Right lobe of liver (tissue), 6 donors: ENCODE measurements around the gene RGS3. TPM values are rescaled to one million over a fixed set of nuclear protein-coding genes. Genes with fewer than 3 reads are reported as not detected.

Experiments used
- ATAC-seq, 4 donors: fragments of 200-7000 bp; cut with Tn5 transposase; one replicate each; pipeline ENCODE4 v1.9.1; 2020; ENCODE audit warnings: mild to moderate bottlenecking in 4 of 4, moderate library complexity in 4 of 4
- DNase-seq, 3 donors: peaks; one replicate each; pipeline ENCODE4 v3.0.0-alpha.2; 2020
- H3K27ac ChIP-seq, 3 donors: fragments of 200-600 bp; one replicate each; pipeline ENCODE4 v1.8.0; 2022
- H3K27me3 ChIP-seq, 2 donors: fragments of 200-600 bp; one replicate each; pipeline ENCODE4 v1.8.0; 2022
- H3K36me3 ChIP-seq, 4 donors: fragments of 200-600 bp; sonication (generic) in 1 of 4; one replicate each; pipeline versions ENCODE4 v1.5.1 to v1.8.0; 2017 to 2022; ENCODE audit warnings: control low read depth in 1 of 4
- H3K4me1 ChIP-seq, 4 donors: fragments of 200-600 bp; sonication (generic) in 1 of 4; one replicate each; pipeline versions ENCODE4 v1.5.1 to v1.8.0; 2017 to 2022; ENCODE audit warnings: control low read depth in 1 of 4
- H3K4me3 ChIP-seq, 3 donors: fragments of 200-600 bp; one replicate each; pipeline ENCODE4 v1.8.0; 2022
- H3K9me3 ChIP-seq, 4 donors: fragments of 200-600 bp; sonication (generic) in 1 of 4; one replicate each; pipeline versions ENCODE4 v1.5.1 to v1.8.0; 2017 to 2022; ENCODE audit warnings: control low read depth in 1 of 4
- POLR2A ChIP-seq: fragments of 450-650 bp; IDR thresholded peaks from one replicate; pipeline ENCODE4 v1.6.1; 2017; ENCODE audit warnings: antibody characterized with exemption, mild to moderate bottlenecking
- WGBS: methylation state at CpG from one replicate; pipeline ENCODE4 v1.1.6; 2018; ENCODE audit warnings: low coverage, low lambda C conversion rate; ENCODE audit not compliant: insufficient coverage; ENCODE audit errors: missing lambda C conversion rate; 5-methylcytosine and 5-hydroxymethylcytosine counted together
- intact Hi-C, 2 donors: fragments of 100-400 bp; cut with DNase I; formaldehyde crosslinking; loops; one replicate each; pipeline versions ENCODE4 v1.11.2 to v1.14.1; 2022
- total RNA-seq, 6 experiments: library from RNA; depleted of rRNA in 2 of 6; stranded (reverse); fragments of >200 nt in 2 of 6; fragmentation: NEBNext Ultra II Directional in 3 of 6; extraction: Animal tissue kit (Norgen Biotek cat#: 25700) in 3 of 6; gene quantifications; one replicate each; pipeline versions ENCODE4 v1.1.0 to v1.2.4, GENCODE V29; 2016 to 2023
- TF ChIP-seq, protein P1 (sequence below), 4 donors: fragments of 200-600 bp in 3 of 4; fragments of 450-650 bp in 1 of 4; IDR thresholded peaks; one replicate each; pipeline versions ENCODE4 v1.5.1 to v1.8.0; 2016 to 2022; ENCODE audit warnings: antibody characterized with exemption in 4 of 4, mild to moderate bottlenecking in 2 of 4
- donor health status: DM: no; HTN: yes; CAD: no.
- donor health status: DM: no; HTN: no; CAD: no.
- donor health status: DM: no; HTN: no; CAD: no.
- donor health status: DM: no; HTN: yes; CAD: no.
- donor health status: DM: no; HTN: yes; CAD: no.

RGS3 gene
- total RNA-seq, 6 experiments from 2014 or later, result 19.0 to 60.3 (median 31.0) TPM

DNA sequence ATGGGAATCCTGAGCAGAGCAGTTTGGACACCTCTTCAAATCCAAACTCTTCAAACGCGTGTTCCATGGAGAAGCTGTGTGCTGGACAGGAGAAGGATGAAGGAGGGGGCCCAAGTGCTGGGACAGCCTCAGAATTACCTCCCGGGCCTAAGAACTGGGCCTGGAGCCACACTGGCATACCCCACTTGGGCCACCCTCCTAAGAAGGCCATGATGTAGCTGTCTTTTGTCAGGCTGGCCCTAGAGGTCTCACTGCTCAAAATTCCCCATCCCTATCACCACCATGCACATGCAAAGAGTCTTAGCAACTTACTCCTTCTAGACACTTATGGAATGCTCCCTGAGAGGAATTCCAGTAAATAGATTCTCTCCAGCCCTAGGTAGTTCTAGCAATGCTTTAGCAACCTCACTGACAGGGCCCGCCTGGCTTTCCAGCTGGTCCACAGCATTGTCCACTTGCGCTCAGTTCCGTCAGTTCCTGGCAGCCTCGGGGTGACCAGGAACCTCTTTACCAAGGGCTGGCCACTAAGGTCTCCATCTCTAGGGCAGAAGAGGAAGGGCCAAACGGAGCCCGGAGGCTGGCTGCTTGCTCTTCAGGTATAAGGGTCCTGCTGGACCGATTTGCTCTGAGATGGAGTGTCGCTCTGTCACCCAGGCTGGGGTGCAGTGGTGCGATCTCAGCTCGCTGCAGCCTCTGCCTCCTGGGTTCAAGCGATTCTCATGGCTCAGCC lies 75.3 kb downstream of the RGS3 start:
- TF ChIP-seq, protein P1, sequence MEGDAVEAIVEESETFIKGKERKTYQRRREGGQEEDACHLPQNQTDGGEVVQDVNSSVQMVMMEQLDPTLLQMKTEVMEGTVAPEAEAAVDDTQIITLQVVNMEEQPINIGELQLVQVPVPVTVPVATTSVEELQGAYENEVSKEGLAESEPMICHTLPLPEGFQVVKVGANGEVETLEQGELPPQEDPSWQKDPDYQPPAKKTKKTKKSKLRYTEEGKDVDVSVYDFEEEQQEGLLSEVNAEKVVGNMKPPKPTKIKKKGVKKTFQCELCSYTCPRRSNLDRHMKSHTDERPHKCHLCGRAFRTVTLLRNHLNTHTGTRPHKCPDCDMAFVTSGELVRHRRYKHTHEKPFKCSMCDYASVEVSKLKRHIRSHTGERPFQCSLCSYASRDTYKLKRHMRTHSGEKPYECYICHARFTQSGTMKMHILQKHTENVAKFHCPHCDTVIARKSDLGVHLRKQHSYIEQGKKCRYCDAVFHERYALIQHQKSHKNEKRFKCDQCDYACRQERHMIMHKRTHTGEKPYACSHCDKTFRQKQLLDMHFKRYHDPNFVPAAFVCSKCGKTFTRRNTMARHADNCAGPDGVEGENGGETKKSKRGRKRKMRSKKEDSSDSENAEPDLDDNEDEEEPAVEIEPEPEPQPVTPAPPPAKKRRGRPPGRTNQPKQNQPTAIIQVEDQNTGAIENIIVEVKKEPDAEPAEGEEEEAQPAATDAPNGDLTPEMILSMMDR (IDR thresholded peaks at IDR 0.05), result no peak
- TF ChIP-seq POLR2A, result no peak
- no peak for ATAC-seq
- intact Hi-C loops, result no loop called here
- Histone ChIP-seq H3K9me3 (no peaks in the 10 kb centered on the region), H3K4me1 (peaks cover 0 to 7% (median 0%) of the 10 kb centered on the region in 4 donors), H3K4me3 (no peak overlapping the region), H3K27me3 (no peaks in the 10 kb centered on the region), H3K27ac (no peak overlapping the region), H3K36me3 (peaks cover 0 to 35% (median 1%) of the 10 kb centered on the region in 4 donors)
- 90% methylated on average over 4 of the region's 14 CpGs for WGBS
- no peak for DNase-seq

DNA sequence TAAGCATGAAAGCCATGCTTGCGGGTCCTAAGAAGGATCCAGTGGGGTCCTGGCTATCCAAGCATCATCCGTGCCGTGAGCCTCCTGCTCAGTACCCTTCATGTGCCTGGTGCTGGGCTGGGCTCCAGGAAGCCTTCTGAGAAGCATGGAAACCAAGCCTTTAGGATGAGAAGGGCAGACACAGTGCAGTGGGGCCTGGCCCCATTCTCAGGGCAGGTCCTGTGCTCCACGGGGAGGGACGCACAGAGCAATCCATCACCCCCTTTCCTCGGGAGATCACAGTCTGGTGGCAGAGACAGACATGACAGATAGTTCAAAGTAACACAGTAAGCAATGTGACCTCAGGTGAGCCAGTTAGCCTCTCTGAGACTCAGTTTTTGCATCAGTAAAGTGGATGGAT lies 76.9 kb downstream of the RGS3 start:
- H3K36me3 ChIP-seq, result peaks cover 0 to 35% (median 1%) of the 10 kb centered on the region in 4 donors
- WGBS, result 57% methylated on average over 3 of the region's 6 CpGs
- intact Hi-C loops, result no loop called here
- TF ChIP-seq, protein P1 (IDR thresholded peaks at IDR 0.05), result no peak
- no peak for TF ChIP-seq POLR2A
- H3K9me3 ChIP-seq, result no peaks in the 10 kb centered on the region
- DNase-seq (no peak), ATAC-seq (no peak)
- no peak overlapping the region for H3K4me3 ChIP-seq
- H3K27ac ChIP-seq, result no peak overlapping the region
- H3K4me1 ChIP-seq, result peaks cover 0 to 23% (median 6%) of the 10 kb centered on the region in 4 donors
- no peaks in the 10 kb centered on the region for H3K27me3 ChIP-seq

DNA sequence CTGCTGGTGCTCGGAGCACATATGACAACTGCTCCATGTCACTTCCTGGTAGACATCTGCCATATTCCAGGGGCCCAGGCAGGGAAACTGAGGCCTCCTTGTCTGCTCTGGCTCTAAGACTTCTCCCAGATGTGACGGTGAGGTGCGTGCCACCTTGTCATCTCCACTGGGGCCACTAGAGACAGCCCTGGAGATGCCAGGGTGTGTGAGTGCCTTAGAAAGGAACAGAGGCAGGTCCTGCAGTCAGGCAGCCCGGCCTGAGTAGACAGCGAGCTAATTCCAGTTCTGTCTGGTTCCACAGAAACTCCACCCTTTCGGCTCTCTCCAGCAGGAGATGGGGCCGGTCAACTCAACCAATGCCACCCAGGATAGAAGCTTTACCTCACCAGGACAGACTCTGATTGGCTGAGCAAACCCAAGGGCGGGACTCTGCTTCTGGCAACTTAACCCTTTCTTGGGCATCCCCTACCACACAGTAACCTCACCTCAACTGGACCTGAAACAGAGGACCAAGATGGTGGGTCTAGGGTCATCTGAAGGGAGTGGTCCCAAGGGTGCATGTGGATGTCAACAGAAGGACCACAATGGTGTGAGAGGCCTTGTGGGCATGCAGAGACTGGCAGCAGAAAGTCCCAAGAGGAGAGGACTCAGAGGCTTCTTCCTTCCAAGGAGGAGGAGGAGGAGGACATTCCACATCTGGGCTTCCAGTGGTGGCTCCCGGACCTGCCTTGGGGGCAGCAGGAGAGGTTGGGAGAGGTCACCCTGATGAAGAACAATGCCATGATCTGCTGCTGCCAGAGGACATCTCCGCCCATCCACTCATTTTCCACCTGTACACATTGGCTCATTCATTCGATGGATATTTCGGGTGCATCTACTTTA lies 77.7 kb downstream of the RGS3 start:
- no peak for DNase-seq

DNA sequence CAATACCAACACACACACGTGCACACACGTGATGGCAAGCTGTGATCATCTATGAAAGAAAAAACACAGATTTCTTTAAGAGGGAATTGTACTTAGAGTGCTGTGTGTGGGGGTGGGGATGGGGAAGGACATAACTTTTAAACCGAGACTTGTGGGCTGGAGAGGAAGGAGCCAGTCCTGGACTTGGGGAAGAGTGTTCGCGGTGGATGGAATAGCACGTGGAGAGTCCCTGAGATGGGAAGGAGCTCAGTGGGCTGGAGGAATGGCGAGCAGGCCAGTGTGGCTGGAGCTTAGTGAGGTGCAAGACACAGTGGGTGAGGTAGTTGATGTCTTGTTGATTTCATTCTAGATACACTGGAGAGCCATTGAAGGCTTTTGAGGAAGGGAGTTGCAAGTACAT lies 78.5 kb downstream of the RGS3 start:
- no peak for TF ChIP-seq POLR2A
- TF ChIP-seq, protein P1 (IDR thresholded peaks at IDR 0.05), result no peak
- H3K36me3 ChIP-seq, result peaks cover 0 to 28% (median under 1%) of the 10 kb centered on the region in 4 donors

More for the DNA sequence above, 77.7 kb downstream of the RGS3 start:
- H3K4me1 ChIP-seq, result peaks cover 0 to 31% (median 6%) of the 10 kb centered on the region in 4 donors
- H3K27ac ChIP-seq, result no peak overlapping the region
- peak in 3 of 4 donors; percentile 10 to 26 (median 14) for ATAC-seq
- H3K4me3 ChIP-seq, result no peak overlapping the region
- H3K36me3 ChIP-seq, result peaks cover 0 to 35% (median 1%) of the 10 kb centered on the region in 4 donors
- H3K27me3 ChIP-seq, result no peaks in the 10 kb centered on the region
- H3K9me3 ChIP-seq, result no peaks in the 10 kb centered on the region
- TF ChIP-seq POLR2A, result no peak
- intact Hi-C loops, result no loop called here
- 94% methylated on average over 4 of the region's 12 CpGs for whole genome bisulfite sequencing

More for the DNA sequence above, 78.5 kb downstream of the RGS3 start:
- 80% methylated on average over 7 of the region's 7 CpGs for WGBS
- intact Hi-C loops, result no loop called here
- no peaks in the 10 kb centered on the region for H3K9me3 ChIP-seq
- H3K4me3 ChIP-seq, result no peak overlapping the region
- H3K27ac ChIP-seq, result no peak overlapping the region
- no peaks in the 10 kb centered on the region for H3K27me3 ChIP-seq
- DNase-seq, result no peak
- peaks cover 0 to 38% (median 6%) of the 10 kb centered on the region in 4 donors for H3K4me1 ChIP-seq
- ATAC-seq, result no peak
